ENCODE results near the gene HES3. TPM values are rescaled to one million over a fixed set of nuclear protein-coding genes. Genes with fewer than 3 reads are reported as not detected.
A peak's percentile ranks its signal among the peaks of the same experiment; 100 is the strongest.

The HES3 gene
- total RNA-seq, 4 donors from 2014 or later: not detected

GRCh38 chr1:6200188-6200809 lies 43.7 kb upstream of the HES3 start:
- Histone ChIP-seq H3K27ac (peak overlapping the region; percentile 67 to 83 (median 79)), H3K4me1 (peaks cover 0 to 31% (median 18%) of the 10 kb centered on the region in 4 donors), H3K36me3 (peaks cover 0 to 13% (median 0%) of the 10 kb centered on the region in 3 donors), H3K4me3 (peak overlapping the region; percentile 81 to 100 (median 91)), H3K9me3 (no peaks in the 10 kb centered on the region), H3K27me3 (no peaks in the 10 kb centered on the region)
- no peak for TF ChIP-seq CTCF (IDR thresholded peaks at IDR 0.05)
- no peak for TF ChIP-seq POLR2A (IDR thresholded peaks at IDR 0.05)
- no peak for DNase-seq

GRCh38 chr1:6202256-6202655 lies 41.7 kb upstream of the HES3 start:
- Histone ChIP-seq H3K36me3 (no peaks in the 10 kb centered on the region), H3K9me3 (no peaks in the 10 kb centered on the region), H3K27me3 (no peaks in the 10 kb centered on the region), H3K27ac (no peak overlapping the region), H3K4me3 (no peak overlapping the region), H3K4me1 (peaks cover 0 to 49% (median 24%) of the 10 kb centered on the region in 4 donors)
- no peak for DNase-seq
- no peak for TF ChIP-seq CTCF (IDR thresholded peaks at IDR 0.05)
- TF ChIP-seq POLR2A (IDR thresholded peaks at IDR 0.05): no peak

GRCh38 chr1:6205849-6206519 lies 38.0 kb upstream of the HES3 start, which contains the start of gene RNF207:
Gene RNF207 (plus strand): TSS chr1:6206119. CDS start chr1:6206536, 417 bp downstream.
- no peaks in the 10 kb centered on the region for H3K27me3 ChIP-seq
- peak; percentile 26 to 85 (median 75) for DNase-seq
- peaks cover 0 to 7% (median 0%) of the 10 kb centered on the region in 3 donors for H3K36me3 ChIP-seq
- H3K27ac ChIP-seq: peak within 1 kb of the TSS; percentile 44 to 78 (median 74)
- H3K4me1 ChIP-seq: peaks cover 5 to 44% (median 25%) of the 10 kb centered on the region in 4 donors
- TF ChIP-seq CTCF (IDR thresholded peaks at IDR 0.05): peak in 2 of 6 experiments; percentile 3
- peak; percentile 51 to 65 for TF ChIP-seq POLR2A (IDR thresholded peaks at IDR 0.05)
- H3K4me3 ChIP-seq: peak within 1 kb of the TSS; percentile 38 to 69 (median 47)
- H3K9me3 ChIP-seq: no peaks in the 10 kb centered on the region

GRCh38 chr1:6206520-6206855 lies 37.5 kb upstream of the HES3 start:
- DNase-seq: no peak
- peak overlapping the region in 3 of 4 donors; percentile 44 to 78 (median 77) for H3K27ac ChIP-seq

More at GRCh38 chr1:6206520-6206855, 37.5 kb upstream of the HES3 start:
- H3K27me3 ChIP-seq: no peaks in the 10 kb centered on the region
- H3K4me1 ChIP-seq: peaks cover 5 to 44% (median 25%) of the 10 kb centered on the region in 4 donors
- no peaks in the 10 kb centered on the region for H3K9me3 ChIP-seq
- H3K36me3 ChIP-seq: peaks cover 0 to 7% (median 0%) of the 10 kb centered on the region in 3 donors
- H3K4me3 ChIP-seq: peak overlapping the region; percentile 38 to 69 (median 47)
- TF ChIP-seq CTCF (IDR thresholded peaks at IDR 0.05) (no peak), POLR2A (IDR thresholded peaks at IDR 0.05) (no peak)

All from Peyer's patch (tissue), 4 donors.